ENCODE measurements around the gene HUWE1.
"Not testable (repeated sequence)": the region's sequence is repeated elsewhere in the genome, so short reads cannot be mapped to it uniquely, and the experiment has no call there.

Gene HUWE1

DNA sequence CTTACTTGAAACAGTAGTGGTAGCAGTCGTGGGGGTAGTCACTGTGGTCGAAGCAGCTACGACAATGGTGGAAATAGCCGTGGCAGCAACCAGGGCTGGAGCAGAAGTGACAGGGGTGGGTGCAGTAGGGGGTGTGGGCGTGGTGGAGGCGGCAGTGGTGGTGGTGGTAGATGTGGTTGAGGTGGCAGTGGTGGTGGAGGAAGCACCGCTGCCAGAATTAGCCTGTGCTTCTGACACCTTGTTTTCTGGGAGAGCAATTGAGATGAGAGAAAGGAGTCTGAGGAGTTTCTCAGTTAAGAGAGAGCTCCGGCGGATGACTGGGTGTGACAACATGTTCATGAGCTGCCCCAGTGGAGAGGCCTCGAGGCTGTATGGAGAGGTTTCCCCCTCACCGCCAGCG is 138.9 kb downstream of the HUWE1 start:
- Histone ChIP-seq H3K4me3 (ENCODE audit: insufficient read depth, low read depth, low read length, poor library complexity, severe bottlenecking) (no peak overlapping the region), H3K27me3 (replicated peaks; ENCODE audit: control insufficient read depth, insufficient read depth, low read length, poor library complexity, severe bottlenecking) (no peaks in the 10 kb centered on the region), H3K9me3 (ENCODE audit: control insufficient read depth, low read length) (no peaks in the 10 kb centered on the region), H3K36me3 (ENCODE audit: control insufficient read depth, insufficient read depth, low read length) (peaks cover 80% of the 10 kb centered on the region), H3K27ac (ENCODE audit: insufficient read depth, low read length, poor library complexity, severe bottlenecking) (no peak overlapping the region), H3K4me1 (ENCODE audit: control insufficient read depth, insufficient read depth, low read length, poor library complexity, severe bottlenecking) (no peaks in the 10 kb centered on the region)
- DNase-seq, result no peak

DNA sequence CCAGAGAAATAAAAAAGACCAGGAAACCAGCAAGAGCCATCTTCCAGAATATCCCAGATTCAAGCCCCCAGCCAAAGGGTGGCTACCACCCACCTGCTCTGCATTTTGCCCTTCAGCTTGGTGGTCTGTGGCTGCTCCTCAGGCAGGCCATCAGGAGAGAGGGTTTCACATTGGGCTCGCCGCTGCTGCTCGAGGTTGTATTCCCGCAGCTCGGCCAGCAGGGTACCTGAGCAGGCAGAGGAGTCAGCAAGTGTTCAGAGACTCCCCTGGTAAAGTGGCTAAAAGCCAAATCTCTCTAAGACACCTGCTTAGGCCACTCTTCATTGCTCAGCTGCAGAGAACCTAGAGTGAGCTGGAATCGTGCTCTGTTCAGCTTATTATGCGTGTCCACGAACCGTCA is 141.6 kb downstream of the HUWE1 start:
- H3K4me1 ChIP-seq (ENCODE audit: control insufficient read depth, insufficient read depth, low read length, poor library complexity, severe bottlenecking), result no peaks in the 10 kb centered on the region
- H3K9me3 ChIP-seq (ENCODE audit: control insufficient read depth, low read length), result no peaks in the 10 kb centered on the region
- no peak for DNase-seq
- H3K27ac ChIP-seq (ENCODE audit: insufficient read depth, low read length, poor library complexity, severe bottlenecking), result no peak overlapping the region
- peaks cover 64% of the 10 kb centered on the region for H3K36me3 ChIP-seq (ENCODE audit: control insufficient read depth, insufficient read depth, low read length)
- H3K4me3 ChIP-seq (ENCODE audit: insufficient read depth, low read depth, low read length, poor library complexity, severe bottlenecking), result no peak overlapping the region
- no peaks in the 10 kb centered on the region for H3K27me3 ChIP-seq (replicated peaks; ENCODE audit: control insufficient read depth, insufficient read depth, low read length, poor library complexity, severe bottlenecking)

DNA sequence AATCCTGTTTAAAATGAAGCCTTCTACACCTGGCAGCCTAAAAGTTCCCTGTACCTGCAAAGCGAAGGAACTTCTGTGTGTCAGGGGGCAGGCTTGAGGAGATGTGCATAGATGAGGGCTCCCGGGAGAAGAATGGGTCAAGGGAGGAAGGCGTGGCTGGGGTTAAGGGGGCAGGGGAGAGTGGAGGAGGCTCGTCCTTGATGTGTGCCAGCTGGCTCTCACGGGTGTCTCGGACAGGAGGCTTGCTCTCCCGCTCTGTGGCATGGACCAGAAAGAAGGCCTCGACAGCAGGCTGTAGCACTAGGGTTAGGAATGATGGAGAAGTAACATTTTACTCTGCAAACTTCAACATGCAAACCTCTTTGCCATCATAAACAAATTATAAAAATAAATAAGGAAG is 147.7 kb downstream of the HUWE1 start:
- H3K9me3 ChIP-seq (ENCODE audit: control insufficient read depth, low read length), result no peaks in the 10 kb centered on the region
- H3K27me3 ChIP-seq (replicated peaks; ENCODE audit: control insufficient read depth, insufficient read depth, low read length, poor library complexity, severe bottlenecking), result no peaks in the 10 kb centered on the region
- DNase-seq, result no peak
- H3K36me3 ChIP-seq (ENCODE audit: control insufficient read depth, insufficient read depth, low read length), result peaks cover 74% of the 10 kb centered on the region
- H3K4me3 ChIP-seq (ENCODE audit: insufficient read depth, low read depth, low read length, poor library complexity, severe bottlenecking), result no peak overlapping the region
- H3K4me1 ChIP-seq (ENCODE audit: control insufficient read depth, insufficient read depth, low read length, poor library complexity, severe bottlenecking), result no peaks in the 10 kb centered on the region
- H3K27ac ChIP-seq (ENCODE audit: insufficient read depth, low read length, poor library complexity, severe bottlenecking), result no peak overlapping the region

DNA sequence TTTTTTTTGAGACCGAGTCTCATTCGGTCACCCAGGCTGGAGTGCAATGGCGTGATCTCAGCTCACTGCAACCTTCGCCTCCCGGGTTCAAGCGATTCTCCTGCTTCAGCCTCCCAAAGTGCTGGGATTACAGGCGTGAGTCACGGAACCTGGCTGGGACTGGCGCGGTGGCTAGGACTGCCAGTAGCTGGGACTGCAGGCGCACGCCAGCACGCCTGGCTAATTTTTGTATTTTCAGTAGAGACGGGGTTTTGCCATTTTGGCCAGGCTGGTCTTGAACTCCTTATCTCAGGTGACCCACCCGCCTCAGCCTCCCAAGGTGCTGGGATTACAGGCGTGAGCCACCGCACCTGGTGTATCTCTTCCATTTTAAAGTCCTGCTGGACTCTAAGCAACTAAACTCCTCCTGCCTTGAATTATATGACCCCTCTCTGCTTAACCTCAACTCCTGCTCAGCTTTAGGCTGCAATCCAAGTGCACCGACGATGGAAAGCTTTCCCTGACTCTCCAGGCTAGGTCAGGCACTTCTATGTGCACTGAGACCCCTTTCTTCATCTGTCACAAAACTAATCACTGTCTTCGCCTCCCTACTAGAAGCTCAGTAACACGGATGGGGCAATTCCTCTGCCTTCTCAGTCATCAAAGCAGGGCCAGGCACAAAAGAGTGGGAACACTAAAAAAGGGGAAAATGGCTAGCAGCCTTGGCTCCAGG is 155.1 kb downstream of the HUWE1 start:
- H3K4me1 ChIP-seq (ENCODE audit: control insufficient read depth, insufficient read depth, low read length, poor library complexity, severe bottlenecking); H3K27me3 ChIP-seq (replicated peaks; ENCODE audit: control insufficient read depth, insufficient read depth, low read length, poor library complexity, severe bottlenecking); H3K4me3 ChIP-seq (ENCODE audit: insufficient read depth, low read depth, low read length, poor library complexity, severe bottlenecking); H3K27ac ChIP-seq (ENCODE audit: insufficient read depth, low read length, poor library complexity, severe bottlenecking); DNase-seq; H3K9me3 ChIP-seq (ENCODE audit: control insufficient read depth, low read length): not testable (repeated sequence)
- H3K36me3 ChIP-seq (ENCODE audit: control insufficient read depth, insufficient read depth, low read length), result peaks cover 31% of the 10 kb centered on the region

DNA sequence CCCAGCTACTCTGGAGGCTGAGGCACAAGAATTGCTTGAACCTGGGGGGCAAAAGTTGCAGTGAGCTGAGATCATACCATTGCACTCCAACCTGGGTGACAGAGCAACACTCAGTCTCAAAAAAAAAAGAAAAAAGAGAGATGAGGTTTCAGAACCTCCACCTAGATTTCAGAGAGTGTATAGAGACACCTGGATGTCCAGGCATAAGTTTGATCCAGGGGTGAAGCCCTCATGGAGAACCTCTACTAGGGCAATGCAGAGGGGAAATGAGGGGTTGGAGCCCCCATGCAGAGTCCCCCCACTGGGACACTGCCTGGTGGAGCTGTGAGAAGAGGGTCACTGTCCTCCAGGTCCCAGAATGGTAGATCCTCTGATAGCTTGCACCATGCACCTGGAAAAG is 159.5 kb downstream of the HUWE1 start:
- Histone ChIP-seq H3K36me3 (ENCODE audit: control insufficient read depth, insufficient read depth, low read length) (no peaks in the 10 kb centered on the region), H3K4me3 (ENCODE audit: insufficient read depth, low read depth, low read length, poor library complexity, severe bottlenecking) (no peak overlapping the region), H3K9me3 (ENCODE audit: control insufficient read depth, low read length) (no peaks in the 10 kb centered on the region), H3K27ac (ENCODE audit: insufficient read depth, low read length, poor library complexity, severe bottlenecking) (no peak overlapping the region), H3K27me3 (replicated peaks; ENCODE audit: control insufficient read depth, insufficient read depth, low read length, poor library complexity, severe bottlenecking) (no peaks in the 10 kb centered on the region), H3K4me1 (ENCODE audit: control insufficient read depth, insufficient read depth, low read length, poor library complexity, severe bottlenecking) (no peaks in the 10 kb centered on the region)
- no peak for DNase-seq

DNA sequence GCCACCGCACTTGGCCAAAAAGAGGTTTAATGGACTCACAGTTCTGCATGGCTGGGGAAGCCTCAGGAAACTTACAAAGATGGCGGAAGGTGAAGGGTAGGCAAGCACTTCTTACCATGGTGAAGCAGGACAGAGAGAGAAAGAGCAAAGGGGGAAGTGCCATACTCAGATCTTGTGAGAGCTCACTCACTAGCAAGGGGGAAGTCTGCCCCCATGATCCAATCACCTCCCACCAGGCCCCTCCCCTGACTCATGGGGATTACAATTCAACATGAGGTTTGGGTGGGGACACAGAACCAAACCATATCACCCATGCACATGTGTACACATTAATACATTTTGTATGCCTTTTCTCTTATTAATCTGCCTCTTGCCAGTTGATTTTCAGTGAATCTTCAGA is 175.2 kb downstream of the HUWE1 start:
- Histone ChIP-seq H3K9me3 (ENCODE audit: control insufficient read depth, low read length) (no peaks in the 10 kb centered on the region), H3K4me3 (ENCODE audit: insufficient read depth, low read depth, low read length, poor library complexity, severe bottlenecking) (no peak overlapping the region)
- DNase-seq, result no peak

GRCh38 chrX:53504035-53504434 is 182.5 kb downstream of the HUWE1 start:
- not testable (repeated sequence) for H3K27ac ChIP-seq (ENCODE audit: insufficient read depth, low read length, poor library complexity, severe bottlenecking); H3K4me3 ChIP-seq (ENCODE audit: insufficient read depth, low read depth, low read length, poor library complexity, severe bottlenecking); DNase-seq; H3K9me3 ChIP-seq (ENCODE audit: control insufficient read depth, low read length); H3K36me3 ChIP-seq (ENCODE audit: control insufficient read depth, insufficient read depth, low read length); H3K4me1 ChIP-seq (ENCODE audit: control insufficient read depth, insufficient read depth, low read length, poor library complexity, severe bottlenecking); H3K27me3 ChIP-seq (replicated peaks; ENCODE audit: control insufficient read depth, insufficient read depth, low read length, poor library complexity, severe bottlenecking)

More for the DNA sequence above, 175.2 kb downstream of the HUWE1 start:
- Histone ChIP-seq H3K36me3 (ENCODE audit: control insufficient read depth, insufficient read depth, low read length) (no peaks in the 10 kb centered on the region), H3K27me3 (replicated peaks; ENCODE audit: control insufficient read depth, insufficient read depth, low read length, poor library complexity, severe bottlenecking) (no peaks in the 10 kb centered on the region), H3K27ac (ENCODE audit: insufficient read depth, low read length, poor library complexity, severe bottlenecking) (no peak overlapping the region), H3K4me1 (ENCODE audit: control insufficient read depth, insufficient read depth, low read length, poor library complexity, severe bottlenecking) (no peaks in the 10 kb centered on the region)

GRCh38 chrX:53494436-53494835 is 192.1 kb downstream of the HUWE1 start:
- H3K4me3 ChIP-seq (ENCODE audit: insufficient read depth, low read depth, low read length, poor library complexity, severe bottlenecking), result no peak overlapping the region
- no peaks in the 10 kb centered on the region for H3K36me3 ChIP-seq (ENCODE audit: control insufficient read depth, insufficient read depth, low read length)
- H3K27ac ChIP-seq (ENCODE audit: insufficient read depth, low read length, poor library complexity, severe bottlenecking), result no peak overlapping the region
- H3K9me3 ChIP-seq (ENCODE audit: control insufficient read depth, low read length), result no peaks in the 10 kb centered on the region
- no peaks in the 10 kb centered on the region for H3K4me1 ChIP-seq (ENCODE audit: control insufficient read depth, insufficient read depth, low read length, poor library complexity, severe bottlenecking)
- DNase-seq, result no peak
- H3K27me3 ChIP-seq (replicated peaks; ENCODE audit: control insufficient read depth, insufficient read depth, low read length, poor library complexity, severe bottlenecking), result no peaks in the 10 kb centered on the region

GRCh38 chrX:53486285-53486684 is 200.2 kb downstream of the HUWE1 start:
- Histone ChIP-seq H3K36me3 (ENCODE audit: control insufficient read depth, insufficient read depth, low read length) (no peaks in the 10 kb centered on the region), H3K27me3 (replicated peaks; ENCODE audit: control insufficient read depth, insufficient read depth, low read length, poor library complexity, severe bottlenecking) (no peaks in the 10 kb centered on the region)
- no peak for DNase-seq

GRCh38 chrX:53483838-53484405 is 202.6 kb downstream of the HUWE1 start:
- peaks cover 3% of the 10 kb centered on the region for H3K4me1 ChIP-seq (ENCODE audit: control insufficient read depth, insufficient read depth, low read length, poor library complexity, severe bottlenecking)
- DNase-seq, result no peak
- no peak overlapping the region for H3K4me3 ChIP-seq (ENCODE audit: insufficient read depth, low read depth, low read length, poor library complexity, severe bottlenecking)
- no peaks in the 10 kb centered on the region for H3K27me3 ChIP-seq (replicated peaks; ENCODE audit: control insufficient read depth, insufficient read depth, low read length, poor library complexity, severe bottlenecking)
- H3K27ac ChIP-seq (ENCODE audit: insufficient read depth, low read length, poor library complexity, severe bottlenecking), result no peak overlapping the region
- no peaks in the 10 kb centered on the region for H3K9me3 ChIP-seq (ENCODE audit: control insufficient read depth, low read length)
- no peaks in the 10 kb centered on the region for H3K36me3 ChIP-seq (ENCODE audit: control insufficient read depth, insufficient read depth, low read length)

More at GRCh38 chrX:53486285-53486684, 200.2 kb downstream of the HUWE1 start:
- Histone ChIP-seq H3K27ac (ENCODE audit: insufficient read depth, low read length, poor library complexity, severe bottlenecking) (no peak overlapping the region), H3K4me3 (ENCODE audit: insufficient read depth, low read depth, low read length, poor library complexity, severe bottlenecking) (no peak overlapping the region), H3K9me3 (ENCODE audit: control insufficient read depth, low read length) (no peaks in the 10 kb centered on the region), H3K4me1 (ENCODE audit: control insufficient read depth, insufficient read depth, low read length, poor library complexity, severe bottlenecking) (peaks cover 3% of the 10 kb centered on the region)

Measured in effector memory CD4-positive, alpha-beta T cell (primary cell).